Erythroblast (primary cell): ENCODE measurements around the gene OSBPL9.

Source experiments
- GATA1 ChIP-seq: IDR thresholded peaks from 2 replicates; pipeline ENCODE4 v1.6.1; 2011; ENCODE audit warnings: low read depth, mild to moderate bottlenecking, control low read depth, low read length, moderate library complexity
- POLR2A ChIP-seq: IDR thresholded peaks from 2 replicates; pipeline ENCODE4 v1.6.1; 2011; ENCODE audit warnings: mild to moderate bottlenecking, low read length

DNA sequence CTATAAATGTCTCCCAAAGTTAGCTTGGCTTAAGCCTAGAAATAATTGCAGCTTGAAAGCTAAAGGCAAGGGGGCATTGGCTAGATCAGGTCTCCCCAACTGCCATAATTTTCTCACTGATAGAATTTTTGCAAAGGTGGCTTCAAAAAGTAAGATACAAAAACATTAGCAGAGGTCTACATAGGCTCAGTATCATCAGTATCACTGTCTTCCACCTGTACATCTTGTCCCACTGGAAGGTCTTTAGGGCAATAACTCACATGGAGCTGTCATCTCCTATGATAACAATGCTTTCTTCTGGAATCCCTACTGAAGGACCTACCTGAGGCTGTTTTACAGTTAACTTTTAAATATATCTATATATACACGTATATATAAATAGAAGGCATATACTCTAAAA lies 14.9 kb downstream of the OSBPL9 start:
- TF ChIP-seq POLR2A = no peak
- TF ChIP-seq GATA1 = no peak
